IMR-90 (cell line): ENCODE measurements around the gene PLEKHG4. TPM values are rescaled to one million over a fixed set of nuclear protein-coding genes. Genes with fewer than 3 reads are reported as not detected.

Source experiments
- ATAC-seq: fragments of 200-7000 bp; cut with Tn5 transposase; 2 replicates; pipeline ENCODE4 v1.9.1; 2020; ENCODE audit warnings: low read depth, mild to moderate bottlenecking, moderate library complexity
- BruUV-seq: library from RNA; stranded (reverse); fragments of 400-500 nt; replicated peaks from 2 replicates; lab custom pipeline; 2021; lab: Mats Ljungman, UMichigan
- CTCF ChIA-PET: fragments of 300-600 bp; formaldehyde crosslinking; extraction: SDS; loops from one replicate; lab custom pipeline; 2021; ENCODE audit warnings: antibody characterized with exemption; lab: Yijun Ruan, JAX
- POLR2A ChIA-PET: fragments of 300-600 bp; sonication (Branson Sonifier 250); formaldehyde crosslinking; loops from one replicate; lab custom pipeline; 2022; ENCODE audit warnings: antibody characterized with exemption; ENCODE audit not compliant: unreplicated experiment; lab: Charles Lee
- DNase-seq: peaks from one replicate; pipeline ENCODE4 v3.0.0; 2013
- H2AFZ ChIP-seq: replicated peaks from 2 replicates; pipeline ENCODE3; 2013; ENCODE audit warnings: low read length, mild to moderate bottlenecking; ENCODE audit not compliant: poor library complexity
- H2AK5ac ChIP-seq: 2 replicates; pipeline ENCODE4 v1.6.1; 2013; ENCODE audit warnings: low read depth, low read length, inconsistent platforms
- H2AK9ac ChIP-seq: replicated peaks from 2 replicates; pipeline ENCODE3; 2013; ENCODE audit warnings: mild to moderate bottlenecking, low read depth, low read length, moderate library complexity; ENCODE audit not compliant: poor library complexity
- H2BK120ac ChIP-seq: 2 replicates; pipeline ENCODE4 v1.6.1; 2013; ENCODE audit warnings: low read depth, low read length, inconsistent platforms
- H2BK15ac ChIP-seq: 3 replicates; pipeline ENCODE4 v1.6.1; 2013; ENCODE audit warnings: low read depth, low read length, inconsistent platforms
- H2BK20ac ChIP-seq: 2 replicates; pipeline ENCODE4 v1.6.1; 2013; ENCODE audit warnings: low read depth, mild to moderate bottlenecking, inconsistent platforms, low read length, moderate library complexity
- H2BK5ac ChIP-seq: 2 replicates; pipeline ENCODE4 v1.6.1; 2013; ENCODE audit warnings: mild to moderate bottlenecking, low read depth, low read length, inconsistent platforms; ENCODE audit not compliant: poor library complexity, severe bottlenecking
- H3K14ac ChIP-seq: replicated peaks from 2 replicates; pipeline ENCODE4 v1.6.1; 2013; ENCODE audit warnings: low read depth, low read length, inconsistent platforms
- H3K18ac ChIP-seq: 2 replicates; pipeline ENCODE4 v1.6.1; 2013; ENCODE audit warnings: low read depth, low read length, control low read depth
- H3K23ac ChIP-seq: 2 replicates; pipeline ENCODE4 v1.6.1; 2013; ENCODE audit warnings: low read depth, low read length, inconsistent platforms
- H3K27ac ChIP-seq: 2 replicates; pipeline ENCODE4 v1.5.1; 2013; ENCODE audit warnings: mild to moderate bottlenecking, control low read depth, low read length; ENCODE audit not compliant: insufficient read depth
- H3K27me3 ChIP-seq: 2 replicates; pipeline ENCODE4 v1.6.1; 2013; ENCODE audit warnings: low read length; ENCODE audit not compliant: control insufficient read depth, insufficient read depth
- H3K36me3 ChIP-seq: 2 replicates; pipeline ENCODE4 v1.6.1; 2013; ENCODE audit warnings: low read length, mixed read lengths; ENCODE audit not compliant: control insufficient read depth, insufficient read depth
- H3K4ac ChIP-seq: 2 replicates; pipeline ENCODE4 v1.6.1; 2013; ENCODE audit warnings: low read depth, low read length, inconsistent platforms
- H3K4me1 ChIP-seq: 2 replicates; pipeline ENCODE4 v1.6.1; 2013; ENCODE audit warnings: low read length, mixed read lengths; ENCODE audit not compliant: control insufficient read depth, insufficient read depth
- H3K4me2 ChIP-seq: 2 replicates; pipeline ENCODE4 v1.6.1; 2013; ENCODE audit warnings: low read depth, mild to moderate bottlenecking, control low read depth, low read length, moderate library complexity
- H3K4me3 ChIP-seq: 2 replicates; pipeline ENCODE4 v1.5.1; 2013; ENCODE audit warnings: low read depth, mild to moderate bottlenecking, control low read depth, low read length, moderate library complexity; ENCODE audit not compliant: insufficient read depth
- H3K56ac ChIP-seq: 2 replicates; pipeline ENCODE4 v1.6.1; 2013; ENCODE audit warnings: low read length, inconsistent platforms; ENCODE audit not compliant: insufficient read depth; ENCODE audit errors: extremely low read depth
- H3K79me1 ChIP-seq, 2 experiments: 2 replicates each; pipeline ENCODE4 v1.6.1; 2013; ENCODE audit warnings: low read length in 2 of 2, inconsistent platforms in 1 of 2, low read depth in 1 of 2
- H3K9ac ChIP-seq: 2 replicates; pipeline ENCODE4 v1.6.1; 2013; ENCODE audit warnings: low read depth, low read length, control low read depth
- H3K9me1 ChIP-seq: 2 replicates; pipeline ENCODE4 v1.6.1; 2013; ENCODE audit warnings: low read length, inconsistent platforms; ENCODE audit not compliant: insufficient read depth
- H3K9me3 ChIP-seq: 2 replicates; pipeline ENCODE4 v1.6.1; 2013; ENCODE audit warnings: low read length; ENCODE audit not compliant: control insufficient read depth, insufficient read depth
- H4K20me1 ChIP-seq: 2 replicates; pipeline ENCODE4 v1.6.1; 2013; ENCODE audit warnings: low read length, inconsistent platforms; ENCODE audit not compliant: insufficient read depth
- H4K5ac ChIP-seq: 2 replicates; pipeline ENCODE4 v1.6.1; 2013; ENCODE audit warnings: mild to moderate bottlenecking, low read depth, low read length, control low read depth
- H4K8ac ChIP-seq, 2 experiments: 2 replicates each; pipeline ENCODE4 v1.6.1; 2013; ENCODE audit warnings: low read depth in 2 of 2, low read length in 2 of 2, control low read depth in 1 of 2, inconsistent platforms in 1 of 2
- H4K91ac ChIP-seq: 2 replicates; pipeline ENCODE4 v1.6.1; 2013; ENCODE audit warnings: low read depth, low read length, inconsistent platforms; ENCODE audit not compliant: insufficient read depth
- BHLHE40 ChIP-seq: fragments of 150-350 bp; IDR thresholded peaks from 2 replicates; pipeline ENCODE4 v1.6.1; 2016; ENCODE audit warnings: mild to moderate bottlenecking, low read depth, low read length
- CEBPB ChIP-seq: IDR thresholded peaks from 2 replicates; pipeline ENCODE4 v1.6.1; 2012; ENCODE audit warnings: low read depth, low read length, improper control_type of control experiment
- CHD1 ChIP-seq: IDR thresholded peaks from 2 replicates; pipeline ENCODE4 v1.6.1; 2012; ENCODE audit warnings: low read depth, low read length, improper control_type of control experiment
- FOS ChIP-seq: fragments of 150-350 bp; IDR thresholded peaks from 2 replicates; pipeline ENCODE4 v1.6.1; 2016; ENCODE audit warnings: low read depth, low read length
- MAFK ChIP-seq: IDR thresholded peaks from 2 replicates; pipeline ENCODE4 v1.6.1; 2012; ENCODE audit warnings: low read depth, low read length, improper control_type of control experiment
- MAZ ChIP-seq: IDR thresholded peaks from 2 replicates; pipeline ENCODE4 v1.6.1; 2012; ENCODE audit warnings: low read depth, mild to moderate bottlenecking, low read length, improper control_type of control experiment, moderate library complexity, borderline replicate concordance
- MXI1 ChIP-seq: IDR thresholded peaks from 2 replicates; pipeline ENCODE4 v1.6.1; 2012; ENCODE audit warnings: low read depth, mild to moderate bottlenecking, low read length, moderate library complexity, borderline replicate concordance
- NFE2L2 ChIP-seq: fragments of 150-350 bp; IDR thresholded peaks from 2 replicates; pipeline ENCODE4 v1.6.1; 2016; ENCODE audit warnings: low read depth, mild to moderate bottlenecking, low read length
- POLR2A ChIP-seq: IDR thresholded peaks from 2 replicates; pipeline ENCODE4 v1.6.1; 2012; ENCODE audit warnings: mild to moderate bottlenecking, low read depth, low read length
- RAD21 ChIP-seq: IDR thresholded peaks from 2 replicates; pipeline ENCODE4 v1.6.1; 2012; ENCODE audit warnings: low read length, improper control_type of control experiment
- RCOR1 ChIP-seq: IDR thresholded peaks from 2 replicates; pipeline ENCODE4 v1.6.1; 2012; ENCODE audit warnings: mild to moderate bottlenecking, low read length, improper control_type of control experiment; ENCODE audit not compliant: insufficient replicate concordance
- SMC3 ChIP-seq: fragments of 150-350 bp; IDR thresholded peaks from 2 replicates; pipeline ENCODE4 v1.6.1; 2016; ENCODE audit warnings: low read depth, mild to moderate bottlenecking, antibody characterized with exemption, low read length, moderate library complexity
- WGBS, 2 experiments: methylation state at CpG; one replicate each; pipeline versions ENCODE4 v1.1.5 to v1.1.7; 2013; ENCODE audit warnings: missing lambda C conversion rate in 2 of 2; ENCODE audit not compliant: insufficient read length in 1 of 2; ENCODE audit errors: extremely low coverage in 2 of 2; 5-methylcytosine and 5-hydroxymethylcytosine counted together
- dilution Hi-C: fragments of 300-500 bp; cut with HindIII; formaldehyde crosslinking; loops from one replicate; pipeline ENCODE4 v1.14.3; 2018; ENCODE audit warnings: low sequenced_read_pairs; ENCODE audit not compliant: unreplicated experiment
- in situ Hi-C: fragments of 300-500 bp; cut with MboI; formaldehyde crosslinking; loops from 3 replicates; pipeline ENCODE4 v1.14.3; 2019; ENCODE audit warnings: low sequenced_read_pairs, inconsistent platforms, mixed read lengths
- intact Hi-C: fragments of 100-400 bp; cut with micrococcal nuclease; formaldehyde crosslinking; loops from 2 replicates; pipeline ENCODE4 v1.10.0; 2022
- polyA plus RNA-seq, 3 experiments: library from polyadenylated mRNA; depleted of rRNA; stranded (reverse); fragments of >200 nt; gene quantifications; 2 replicates each; pipeline ENCODE4 v1.2.3, GENCODE V29; 2012; ENCODE audit warnings: low replicate concordance in 1 of 3
- total RNA-seq: library from RNA; depleted of rRNA; stranded (reverse); fragments of >200 nt; gene quantifications from 2 replicates; pipeline ENCODE4 v1.2.3, GENCODE V29; 2012
- TF ChIP-seq, protein P1 (sequence below): fragments of 150-350 bp; IDR thresholded peaks from 2 replicates; pipeline ENCODE4 v1.6.1; 2016; ENCODE audit warnings: low read depth, mild to moderate bottlenecking, low read length, moderate library complexity, borderline replicate concordance
- TF ChIP-seq, protein P2 (sequence below): conservative IDR thresholded peaks from 2 replicates; pipeline ENCODE4 v1.5.1; 2012; ENCODE audit warnings: mild to moderate bottlenecking, low read depth, low read length, improper control_type of control experiment
- TF ChIP-seq, protein P3 (sequence below): fragments of 150-350 bp; IDR thresholded peaks from 2 replicates; pipeline ENCODE4 v1.6.1; 2017; ENCODE audit warnings: mild to moderate bottlenecking, antibody characterized with exemption, low read length, low read depth

PLEKHG4 gene
- total and polyA plus RNA-seq, 2 of the 4 experiments (the other 2 are of a cell fraction), result 14.0 to 50.7 TPM

DNA sequence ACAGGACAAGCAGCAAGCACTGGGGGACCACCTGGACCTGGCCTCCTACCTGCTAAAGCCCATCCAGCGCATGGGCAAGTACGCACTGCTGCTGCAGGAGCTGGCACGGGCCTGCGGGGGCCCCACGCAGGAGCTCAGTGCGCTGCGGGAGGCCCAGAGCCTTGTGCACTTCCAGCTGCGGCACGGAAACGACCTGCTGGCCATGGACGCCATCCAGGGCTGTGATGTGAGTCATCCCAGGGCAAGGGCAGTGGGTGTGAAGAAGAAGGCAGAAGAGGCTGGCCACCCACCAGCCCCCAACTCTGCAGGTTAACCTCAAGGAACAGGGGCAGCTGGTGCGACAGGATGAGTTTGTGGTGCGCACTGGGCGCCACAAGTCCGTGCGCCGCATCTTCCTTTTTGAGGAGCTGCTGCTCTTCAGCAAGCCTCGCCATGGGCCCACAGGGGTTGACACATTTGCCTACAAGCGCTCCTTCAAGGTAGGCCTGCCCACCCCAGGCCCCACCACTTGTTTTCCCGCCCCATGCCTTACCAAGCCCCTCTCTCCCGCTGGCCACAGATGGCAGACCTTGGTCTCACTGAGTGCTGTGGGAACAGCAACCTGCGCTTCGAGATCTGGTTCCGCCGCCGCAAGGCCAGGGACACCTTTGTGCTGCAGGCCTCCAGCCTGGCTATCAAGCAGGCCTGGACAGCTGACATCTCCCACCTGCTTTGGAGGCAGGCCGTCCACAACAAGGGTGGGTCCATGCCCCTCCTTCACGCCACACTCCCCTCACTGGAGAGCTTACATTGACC, 7.3 kb downstream of the PLEKHG4 start:
- no peak overlapping the region for H3K56ac ChIP-seq
- no peak overlapping the region for H3K27ac ChIP-seq
- no peaks in the 10 kb centered on the region for H3K36me3 ChIP-seq
- H2BK15ac ChIP-seq, result no peak overlapping the region
- no peak overlapping the region for H2BK120ac ChIP-seq
- H3K23ac ChIP-seq, result no peak overlapping the region
- no peak overlapping the region for H2BK5ac ChIP-seq
- ATAC-seq (no peak), DNase-seq (no peak)
- ChIA-PET POLR2A (no interaction called here), CTCF (interaction anchor here (1.4 kb wide), 1 partner anchor 22 kb away, joined by 4 read pairs; no protein-coding TSS in a partner anchor)
- no peaks in the 10 kb centered on the region; a peak in 1 of 4 replicates for H3K79me1 ChIP-seq
- H3K9ac ChIP-seq, result no peak overlapping the region
- no peak overlapping the region; the same call in 1 of the 2 replicates for H2AK5ac ChIP-seq
- H2AFZ ChIP-seq, result no peak overlapping the region
- H2AK9ac ChIP-seq, result peak overlapping the region; percentile 70
- no peak overlapping the region for H4K91ac ChIP-seq
- WGBS, 2 experiments, result 90% methylated on average over 15 of the region's 28 CpGs; no CpG with 5 or more reads in 1 of the 2 experiments
- H3K4me2 ChIP-seq, result no peak overlapping the region
- no TSS peak for BruUV-seq
- peaks cover 7% of the 10 kb centered on the region for H3K4me1 ChIP-seq
- no peak overlapping the region for H3K14ac ChIP-seq
- intact Hi-C loops (no loop called here), dilution Hi-C loops (no loop called here), in situ Hi-C loops (no loop called here)
- no peak overlapping the region for H3K4me3 ChIP-seq
- no peak overlapping the region for H2BK20ac ChIP-seq
- no peak overlapping the region for H3K4ac ChIP-seq
- H3K9me1 ChIP-seq, result peaks cover 14% of the 10 kb centered on the region
- no peak overlapping the region for H4K8ac ChIP-seq
- H4K20me1 ChIP-seq, result no peaks in the 10 kb centered on the region
- no peak overlapping the region for H4K5ac ChIP-seq
- no peaks in the 10 kb centered on the region for H3K9me3 ChIP-seq
- no peak overlapping the region for H3K18ac ChIP-seq
- H3K27me3 ChIP-seq, result no peaks in the 10 kb centered on the region
- TF ChIP-seq RAD21 (no peak), MAFK (no peak), BHLHE40 (no peak), RCOR1 (no peak), CEBPB (no peak), MXI1 (no peak), SMC3 (no peak), POLR2A (no peak), NFE2L2 (no peak), MAZ (no peak), CHD1 (no peak), FOS (no peak)
- TF ChIP-seq, protein P1, sequence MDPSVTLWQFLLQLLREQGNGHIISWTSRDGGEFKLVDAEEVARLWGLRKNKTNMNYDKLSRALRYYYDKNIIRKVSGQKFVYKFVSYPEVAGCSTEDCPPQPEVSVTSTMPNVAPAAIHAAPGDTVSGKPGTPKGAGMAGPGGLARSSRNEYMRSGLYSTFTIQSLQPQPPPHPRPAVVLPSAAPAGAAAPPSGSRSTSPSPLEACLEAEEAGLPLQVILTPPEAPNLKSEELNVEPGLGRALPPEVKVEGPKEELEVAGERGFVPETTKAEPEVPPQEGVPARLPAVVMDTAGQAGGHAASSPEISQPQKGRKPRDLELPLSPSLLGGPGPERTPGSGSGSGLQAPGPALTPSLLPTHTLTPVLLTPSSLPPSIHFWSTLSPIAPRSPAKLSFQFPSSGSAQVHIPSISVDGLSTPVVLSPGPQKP, result no peak
- TF ChIP-seq, protein P2, sequence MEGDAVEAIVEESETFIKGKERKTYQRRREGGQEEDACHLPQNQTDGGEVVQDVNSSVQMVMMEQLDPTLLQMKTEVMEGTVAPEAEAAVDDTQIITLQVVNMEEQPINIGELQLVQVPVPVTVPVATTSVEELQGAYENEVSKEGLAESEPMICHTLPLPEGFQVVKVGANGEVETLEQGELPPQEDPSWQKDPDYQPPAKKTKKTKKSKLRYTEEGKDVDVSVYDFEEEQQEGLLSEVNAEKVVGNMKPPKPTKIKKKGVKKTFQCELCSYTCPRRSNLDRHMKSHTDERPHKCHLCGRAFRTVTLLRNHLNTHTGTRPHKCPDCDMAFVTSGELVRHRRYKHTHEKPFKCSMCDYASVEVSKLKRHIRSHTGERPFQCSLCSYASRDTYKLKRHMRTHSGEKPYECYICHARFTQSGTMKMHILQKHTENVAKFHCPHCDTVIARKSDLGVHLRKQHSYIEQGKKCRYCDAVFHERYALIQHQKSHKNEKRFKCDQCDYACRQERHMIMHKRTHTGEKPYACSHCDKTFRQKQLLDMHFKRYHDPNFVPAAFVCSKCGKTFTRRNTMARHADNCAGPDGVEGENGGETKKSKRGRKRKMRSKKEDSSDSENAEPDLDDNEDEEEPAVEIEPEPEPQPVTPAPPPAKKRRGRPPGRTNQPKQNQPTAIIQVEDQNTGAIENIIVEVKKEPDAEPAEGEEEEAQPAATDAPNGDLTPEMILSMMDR, result no peak
- TF ChIP-seq, protein P3, sequence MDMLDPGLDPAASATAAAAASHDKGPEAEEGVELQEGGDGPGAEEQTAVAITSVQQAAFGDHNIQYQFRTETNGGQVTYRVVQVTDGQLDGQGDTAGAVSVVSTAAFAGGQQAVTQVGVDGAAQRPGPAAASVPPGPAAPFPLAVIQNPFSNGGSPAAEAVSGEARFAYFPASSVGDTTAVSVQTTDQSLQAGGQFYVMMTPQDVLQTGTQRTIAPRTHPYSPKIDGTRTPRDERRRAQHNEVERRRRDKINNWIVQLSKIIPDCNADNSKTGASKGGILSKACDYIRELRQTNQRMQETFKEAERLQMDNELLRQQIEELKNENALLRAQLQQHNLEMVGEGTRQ, result no peak
